ENCODE data around the gene P2RX2. TPM values are rescaled to one million over a fixed set of nuclear protein-coding genes. Genes with fewer than 3 reads are reported as not detected.

The P2RX2 gene
- total and polyA plus RNA-seq, 2 donors (not counting 1 experiment from before 2014, with no cell fraction given): not detected

- TF ChIP-seq CTCF (conservative IDR thresholded peaks at IDR 0.05 in 1 of 2, IDR thresholded peaks at IDR 0.05 in 1 of 2; ENCODE audit: low read depth in 1 of 2, low read length in 2 of 2) (no peak), EZH2 (IDR thresholded peaks at IDR 0.05; ENCODE audit: low read length, missing control alignments) (no peak)
- Histone ChIP-seq H3K9me3 (ENCODE audit: control insufficient read depth, insufficient read depth, low read depth, low read length) (no peaks in the 10 kb centered on the region), H3K27me3 (ENCODE audit: control insufficient read depth, insufficient read depth, low read length) (no peaks in the 10 kb centered on the region), H3K4me3 (replicated peaks in 1 of 4; ENCODE audit: control extremely low read depth in 1 of 4, insufficient read depth in 1 of 4, low read depth in 3 of 4, low read length in 4 of 4) (no peak overlapping the region), H3K4me1 (ENCODE audit: control insufficient read depth, extremely low read depth, insufficient read depth, low read length) (no peaks in the 10 kb centered on the region), H4K20me1 (ENCODE audit: control insufficient read depth, extremely low read depth, insufficient read depth, low read length) (no peaks in the 10 kb centered on the region), H3K4me2 (ENCODE audit: extremely low read depth, insufficient read depth, low read length) (no peak overlapping the region), H3K27ac (ENCODE audit: insufficient read depth, low read length) (no peak overlapping the region), H3K36me3 (ENCODE audit: control insufficient read depth, insufficient read depth, low read length) (peaks cover 13% of the 10 kb centered on the region), H3K9ac (ENCODE audit: insufficient read depth, low read length) (no peak overlapping the region), H2AFZ (ENCODE audit: low read length) (no peak overlapping the region), H3K79me2 (ENCODE audit: control insufficient read depth, insufficient read depth, low read length) (no peaks in the 10 kb centered on the region)
- DNase-seq (ENCODE audit: low read depth in 2 of 2): no peak
Observed at GRCh38 chr12:132642846-132643835, 24.6 kb downstream of the P2RX2 start.

DNA sequence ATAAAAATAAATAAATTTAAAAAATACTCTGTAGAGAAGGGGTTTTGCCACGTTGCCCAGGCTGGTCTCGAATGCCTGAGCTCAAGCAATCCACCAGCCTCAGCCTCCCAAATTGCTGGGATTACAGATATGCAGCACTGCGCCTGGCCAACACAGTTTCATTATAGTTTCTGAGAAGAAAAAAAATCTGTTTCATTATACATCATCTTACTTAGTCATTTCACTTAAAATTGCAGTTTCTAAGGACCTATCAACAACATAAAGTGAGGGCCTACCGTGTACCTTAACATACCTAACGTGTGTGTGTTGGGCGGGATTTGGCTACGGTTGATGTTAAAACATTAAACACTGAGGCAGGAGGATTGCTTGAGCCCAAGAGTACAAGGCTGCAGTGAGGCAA is 28.3 kb downstream of the P2RX2 start:
- no peak overlapping the region for H3K27ac ChIP-seq (ENCODE audit: insufficient read depth, low read length)
- H3K4me1 ChIP-seq (ENCODE audit: control insufficient read depth, extremely low read depth, insufficient read depth, low read length): no peaks in the 10 kb centered on the region
- TF ChIP-seq CTCF (conservative IDR thresholded peaks at IDR 0.05 in 1 of 2, IDR thresholded peaks at IDR 0.05 in 1 of 2; ENCODE audit: low read depth in 1 of 2, low read length in 2 of 2): no peak
- no peak for TF ChIP-seq EZH2 (IDR thresholded peaks at IDR 0.05; ENCODE audit: low read length, missing control alignments)

GRCh38 chr12:132647858-132648257 is 29.3 kb downstream of the P2RX2 start:
- Histone ChIP-seq H3K4me3 (replicated peaks in 1 of 4; ENCODE audit: control extremely low read depth in 1 of 4, insufficient read depth in 1 of 4, low read depth in 3 of 4, low read length in 4 of 4) (no peak overlapping the region), H3K27me3 (ENCODE audit: control insufficient read depth, insufficient read depth, low read length) (no peaks in the 10 kb centered on the region), H3K9me3 (ENCODE audit: control insufficient read depth, insufficient read depth, low read depth, low read length) (no peaks in the 10 kb centered on the region), H3K27ac (ENCODE audit: insufficient read depth, low read length) (no peak overlapping the region), H3K36me3 (ENCODE audit: control insufficient read depth, insufficient read depth, low read length) (peaks cover 9% of the 10 kb centered on the region), H2AFZ (ENCODE audit: low read length) (no peak overlapping the region), H4K20me1 (ENCODE audit: control insufficient read depth, extremely low read depth, insufficient read depth, low read length) (no peaks in the 10 kb centered on the region), H3K4me1 (ENCODE audit: control insufficient read depth, extremely low read depth, insufficient read depth, low read length) (no peaks in the 10 kb centered on the region), H3K9ac (ENCODE audit: insufficient read depth, low read length) (no peak overlapping the region), H3K79me2 (ENCODE audit: control insufficient read depth, insufficient read depth, low read length) (no peaks in the 10 kb centered on the region), H3K4me2 (ENCODE audit: extremely low read depth, insufficient read depth, low read length) (no peak overlapping the region)
- no peak for TF ChIP-seq EZH2 (IDR thresholded peaks at IDR 0.05; ENCODE audit: low read length, missing control alignments)
- DNase-seq (ENCODE audit: low read depth in 2 of 2): no peak

More for the DNA sequence above, 28.3 kb downstream of the P2RX2 start:
- no peaks in the 10 kb centered on the region for H3K9me3 ChIP-seq (ENCODE audit: control insufficient read depth, insufficient read depth, low read depth, low read length)
- H3K4me2 ChIP-seq (ENCODE audit: extremely low read depth, insufficient read depth, low read length): no peak overlapping the region
- H2AFZ ChIP-seq (ENCODE audit: low read length): no peak overlapping the region
- H4K20me1 ChIP-seq (ENCODE audit: control insufficient read depth, extremely low read depth, insufficient read depth, low read length): no peaks in the 10 kb centered on the region
- H3K36me3 ChIP-seq (ENCODE audit: control insufficient read depth, insufficient read depth, low read length): peaks cover 16% of the 10 kb centered on the region
- H3K9ac ChIP-seq (ENCODE audit: insufficient read depth, low read length): no peak overlapping the region
- no peak for DNase-seq (ENCODE audit: low read depth in 2 of 2)
- no peaks in the 10 kb centered on the region for H3K27me3 ChIP-seq (ENCODE audit: control insufficient read depth, insufficient read depth, low read length)
- H3K79me2 ChIP-seq (ENCODE audit: control insufficient read depth, insufficient read depth, low read length): no peaks in the 10 kb centered on the region
- no peak overlapping the region for H3K4me3 ChIP-seq (replicated peaks in 1 of 4; ENCODE audit: control extremely low read depth in 1 of 4, insufficient read depth in 1 of 4, low read depth in 3 of 4, low read length in 4 of 4)

Measured in fibroblast of lung (primary cell).